GM19099 (cell line): ENCODE measurements around the gene SPSB1.

Experiments
- POLR2A ChIP-seq: IDR thresholded peaks from 3 replicates; pipeline ENCODE4 v1.6.1; 2011; ENCODE audit warnings: low read depth; ENCODE audit not compliant: insufficient read length; ENCODE audit errors: extremely low read depth

SPSB1 gene

GRCh38 chr1:9378801-9379200, 86.1 kb downstream of the SPSB1 start:
- TF ChIP-seq POLR2A, result no peak

GRCh38 chr1:9380711-9381110, 88.0 kb downstream of the SPSB1 start:
- no peak for TF ChIP-seq POLR2A

GRCh38 chr1:9382643-9383491, 90.2 kb downstream of the SPSB1 start:
- TF ChIP-seq POLR2A, result no peak

GRCh38 chr1:9384128-9384527, 91.4 kb downstream of the SPSB1 start:
- TF ChIP-seq POLR2A, result no peak

- no peak for TF ChIP-seq POLR2A
These were observed 92.1 kb downstream of the SPSB1 start for GRCh38 chr1:9384751-9385245.

GRCh38 chr1:9385801-9386573, 93.3 kb downstream of the SPSB1 start:
- TF ChIP-seq POLR2A, result no peak

GRCh38 chr1:9388335-9389180, 95.9 kb downstream of the SPSB1 start:
- no peak for TF ChIP-seq POLR2A

- TF ChIP-seq POLR2A, result no peak
These were observed 97.3 kb downstream of the SPSB1 start for GRCh38 chr1:9389968-9390367.

- TF ChIP-seq POLR2A, result no peak
These were observed 98.9 kb downstream of the SPSB1 start for GRCh38 chr1:9391620-9392019.

GRCh38 chr1:9394010-9394409, 101.3 kb downstream of the SPSB1 start:
- no peak for TF ChIP-seq POLR2A

GRCh38 chr1:9395018-9395417, 102.3 kb downstream of the SPSB1 start:
- no peak for TF ChIP-seq POLR2A

- no peak for TF ChIP-seq POLR2A
These were observed 104.4 kb downstream of the SPSB1 start for GRCh38 chr1:9397047-9397446.

- TF ChIP-seq POLR2A, result no peak
These were observed 105.4 kb downstream of the SPSB1 start for GRCh38 chr1:9397997-9398526.

- TF ChIP-seq POLR2A, result no peak
These were observed 107.1 kb downstream of the SPSB1 start for GRCh38 chr1:9399510-9400424.
